GM11168 (cell line): ENCODE results near the gene ASS1.

Experiments
- in situ Hi-C: fragments of 300-500 bp; cut with MboI; formaldehyde crosslinking; loops from one replicate; pipeline ENCODE4 v1.12.0; 2022; ENCODE audit warnings: low sequenced_read_pairs; ENCODE audit not compliant: unreplicated experiment

ASS1 gene

GRCh38 chr9:130417602-130418001 is 27.2 kb upstream of the ASS1 start:
- in situ Hi-C loops = no loop called here

GRCh38 chr9:130418776-130419175 is 26.0 kb upstream of the ASS1 start:
- in situ Hi-C loops = no loop called here

GRCh38 chr9:130419521-130420035 is 25.2 kb upstream of the ASS1 start:
- in situ Hi-C loops = no loop called here

- in situ Hi-C loops = no loop called here
Observed at GRCh38 chr9:130421154-130421801, 23.5 kb upstream of the ASS1 start.

GRCh38 chr9:130421802-130422276 is 22.9 kb upstream of the ASS1 start:
- in situ Hi-C loops = no loop called here

DNA sequence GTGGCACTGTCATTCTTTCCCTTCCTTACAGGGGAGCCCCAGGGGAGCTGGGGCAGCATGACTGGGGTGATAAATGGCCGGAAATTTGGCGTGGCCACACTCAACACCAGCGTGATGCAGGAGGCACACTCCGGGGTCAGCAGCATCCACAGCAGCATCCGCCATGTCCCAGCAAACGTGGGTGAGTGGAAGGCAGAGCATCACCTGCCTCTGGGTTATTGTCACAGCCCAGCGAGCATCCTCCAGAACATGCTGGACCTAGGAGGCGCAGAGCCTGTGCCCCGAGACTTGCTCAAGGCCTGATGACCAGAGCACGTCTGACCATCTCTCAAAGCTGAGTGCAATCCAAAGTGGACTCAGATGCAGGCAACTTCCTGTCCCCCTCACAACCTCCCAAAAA is 22.2 kb upstream of the ASS1 start:
- in situ Hi-C loops = no loop called here

- in situ Hi-C loops = no loop called here
Observed at GRCh38 chr9:130423272-130423671, 21.5 kb upstream of the ASS1 start.

- in situ Hi-C loops = no loop called here
Observed at GRCh38 chr9:130424595-130425454, 19.9 kb upstream of the ASS1 start.

DNA sequence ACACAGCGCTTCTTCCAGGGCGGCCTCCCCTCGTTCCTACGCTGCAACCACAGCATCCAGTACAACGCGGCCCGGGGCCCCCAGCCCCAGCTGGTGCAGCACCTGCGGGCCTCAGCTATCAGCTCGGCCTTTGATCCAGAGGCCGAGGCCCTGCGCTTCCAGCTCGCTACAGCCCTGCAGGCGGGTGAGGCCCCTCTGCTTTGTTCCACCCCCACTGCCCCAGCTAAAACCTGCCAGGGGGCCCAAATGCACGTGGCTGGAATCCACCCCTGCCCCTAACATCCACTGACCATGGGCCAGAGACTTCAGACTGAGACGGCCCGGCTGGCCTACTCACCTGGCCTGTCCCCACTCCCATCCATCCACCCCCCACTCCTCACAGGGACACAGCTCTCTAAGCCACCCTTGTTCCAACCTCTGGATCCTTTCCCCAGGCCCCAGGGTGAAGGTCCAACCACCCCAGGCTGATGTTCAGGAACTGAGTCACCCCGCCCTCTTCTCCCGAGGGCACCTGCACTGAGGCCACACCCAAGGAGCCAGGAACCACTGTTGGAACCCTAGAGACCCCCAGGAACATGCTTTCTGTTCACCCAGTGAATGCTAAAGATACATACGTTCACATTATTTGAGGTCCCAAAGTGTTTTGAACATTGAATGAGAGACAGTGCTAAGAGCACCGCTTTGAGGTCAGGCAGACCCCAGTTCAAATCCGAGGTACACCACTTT is 18.9 kb upstream of the ASS1 start:
- in situ Hi-C loops = no loop called here

DNA sequence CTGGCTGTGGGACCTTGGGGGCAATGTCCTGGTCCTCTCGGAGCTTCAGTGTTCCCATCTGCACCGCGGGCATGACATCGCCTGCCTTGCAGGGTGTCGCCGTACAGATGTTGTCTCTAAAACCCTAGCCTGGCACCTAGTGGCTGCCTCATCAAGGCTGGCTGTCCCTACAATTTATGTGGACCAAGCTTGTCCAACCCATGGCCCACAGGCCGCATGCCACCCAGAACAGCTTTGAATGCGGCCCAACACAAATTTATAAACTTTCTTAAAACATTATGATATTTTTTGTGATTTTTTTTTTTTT is 18.3 kb upstream of the ASS1 start:
- in situ Hi-C loops = no loop called here

DNA sequence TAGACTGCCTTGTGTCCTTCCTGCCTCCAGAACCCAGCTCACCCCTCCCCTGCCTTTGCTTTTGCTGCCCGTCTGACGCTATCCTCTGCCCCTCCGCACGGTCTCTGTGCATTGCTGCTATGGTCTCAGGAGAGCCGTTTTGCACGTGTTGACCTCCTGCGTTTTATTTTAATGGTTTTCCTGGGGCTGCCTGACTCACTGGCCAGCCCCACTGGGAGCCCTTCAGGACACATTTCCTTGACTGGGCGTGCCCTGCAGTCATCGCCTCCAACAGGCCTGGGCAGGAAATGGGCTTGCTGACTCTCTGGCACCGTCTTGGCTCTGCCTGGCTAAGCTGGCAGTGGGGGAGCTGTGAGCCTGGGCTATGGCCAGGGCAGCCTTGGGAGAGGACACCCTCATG is 17.9 kb upstream of the ASS1 start:
- in situ Hi-C loops = no loop called here

DNA sequence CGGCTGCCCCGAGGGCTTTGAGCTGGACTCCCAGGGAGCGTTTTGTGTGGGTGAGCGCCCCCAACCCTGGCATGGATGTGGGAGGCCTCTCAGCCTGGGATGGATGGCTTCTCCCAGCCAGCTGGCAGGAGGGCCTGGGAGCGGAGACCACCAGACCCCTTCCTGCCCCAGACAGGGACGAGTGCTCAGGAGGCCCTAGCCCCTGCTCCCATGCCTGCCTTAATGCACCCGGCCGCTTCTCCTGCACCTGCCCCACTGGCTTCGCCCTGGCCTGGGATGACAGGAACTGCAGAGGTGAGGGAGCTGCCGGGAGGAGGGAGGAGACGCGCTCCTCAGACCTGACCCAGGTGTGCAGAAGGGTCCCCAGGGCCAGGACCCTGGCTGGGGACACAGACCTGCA is 17.4 kb upstream of the ASS1 start:
- in situ Hi-C loops = no loop called here

- in situ Hi-C loops = no loop called here
Observed at GRCh38 chr9:130428086-130428665, 16.6 kb upstream of the ASS1 start.

DNA sequence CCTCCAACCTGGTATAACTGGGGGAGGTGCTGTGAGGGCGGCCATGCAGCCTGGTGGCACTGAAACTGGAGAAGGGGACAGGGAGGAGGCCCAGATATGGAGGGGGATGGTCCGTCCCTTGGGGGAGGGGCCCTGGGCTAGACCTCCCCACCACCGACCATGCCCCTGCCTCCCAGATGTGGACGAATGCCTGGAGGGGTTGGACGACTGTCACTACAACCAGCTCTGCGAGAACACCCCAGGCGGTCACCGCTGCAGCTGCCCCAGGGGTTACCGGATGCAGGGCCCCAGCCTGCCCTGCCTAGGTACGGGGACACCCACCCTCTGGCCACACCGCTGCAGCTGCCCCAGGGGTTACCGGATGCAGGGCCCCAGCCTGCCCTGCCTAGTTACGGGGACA is 15.4 kb upstream of the ASS1 start:
- in situ Hi-C loops = no loop called here

DNA sequence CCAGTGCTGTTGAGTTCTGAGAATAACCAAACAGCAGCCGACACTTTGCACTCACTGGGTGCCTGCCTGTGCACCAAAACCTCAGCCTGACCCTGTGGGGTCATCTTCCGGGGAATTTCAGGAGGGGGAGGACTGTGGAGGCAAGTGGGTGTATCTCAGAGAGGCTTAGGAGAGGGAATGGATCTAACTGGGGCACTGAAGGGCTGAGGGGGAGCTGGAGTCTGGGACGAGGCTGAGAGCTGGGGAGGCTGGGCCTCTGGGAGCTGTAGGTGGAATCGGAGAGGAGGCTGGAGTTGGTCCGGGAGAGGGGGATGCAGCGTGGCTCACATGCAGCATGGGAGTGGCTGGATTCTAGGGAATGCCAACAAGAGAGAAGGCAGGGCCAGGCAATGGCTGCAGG is 14.9 kb upstream of the ASS1 start:
- in situ Hi-C loops = no loop called here

DNA sequence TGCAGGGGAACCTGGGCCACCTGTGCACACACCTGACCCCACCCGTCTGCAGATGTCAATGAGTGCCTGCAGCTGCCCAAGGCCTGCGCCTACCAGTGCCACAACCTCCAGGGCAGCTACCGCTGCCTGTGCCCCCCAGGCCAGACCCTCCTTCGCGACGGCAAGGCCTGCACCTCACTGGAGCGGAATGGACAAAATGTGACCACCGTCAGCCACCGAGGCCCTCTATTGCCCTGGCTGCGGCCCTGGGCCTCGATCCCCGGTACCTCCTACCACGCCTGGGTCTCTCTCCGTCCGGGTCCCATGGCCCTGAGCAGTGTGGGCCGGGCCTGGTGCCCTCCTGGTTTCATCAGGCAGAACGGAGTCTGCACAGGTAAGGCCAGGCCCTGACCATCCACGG is 14.5 kb upstream of the ASS1 start:
- in situ Hi-C loops = no loop called here

DNA sequence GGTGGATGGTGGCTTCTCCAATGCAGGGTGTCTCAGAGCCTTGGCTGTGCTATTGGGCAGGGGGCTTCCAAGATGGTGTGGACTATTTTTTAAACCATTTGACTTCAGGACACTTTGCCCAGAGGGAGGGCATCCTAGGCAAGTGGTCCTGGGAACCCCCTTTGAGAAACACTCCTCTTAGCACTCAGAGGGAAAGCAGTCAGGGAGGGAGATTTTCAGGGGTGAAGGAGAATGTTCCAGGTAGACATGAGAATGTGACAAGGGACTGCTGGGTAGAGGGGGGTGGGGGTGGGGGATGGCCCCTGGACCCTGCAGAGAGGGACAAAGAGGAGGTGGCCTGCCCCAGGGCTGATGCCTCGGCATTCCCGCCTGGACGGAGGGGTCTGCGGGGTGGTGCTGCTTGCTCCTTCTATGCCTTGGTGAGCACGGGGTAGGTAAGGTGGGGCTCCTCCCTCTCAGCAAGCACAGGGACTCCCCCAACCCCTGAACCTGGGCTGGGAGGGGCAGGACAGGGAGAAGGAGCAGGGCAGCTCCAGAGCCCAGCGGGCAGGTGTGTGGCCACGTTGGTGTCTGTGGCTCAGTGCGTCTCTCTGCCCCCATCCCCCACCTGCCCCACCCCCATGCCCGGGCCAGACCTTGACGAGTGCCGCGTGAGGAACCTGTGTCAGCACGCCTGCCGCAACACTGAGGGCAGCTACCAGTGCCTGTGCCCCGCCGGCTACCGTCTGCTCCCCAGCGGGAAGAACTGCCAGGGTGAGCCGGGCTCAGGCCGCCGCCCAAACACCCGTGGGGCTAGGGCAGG is 13.8 kb upstream of the ASS1 start:
- in situ Hi-C loops = no loop called here

DNA sequence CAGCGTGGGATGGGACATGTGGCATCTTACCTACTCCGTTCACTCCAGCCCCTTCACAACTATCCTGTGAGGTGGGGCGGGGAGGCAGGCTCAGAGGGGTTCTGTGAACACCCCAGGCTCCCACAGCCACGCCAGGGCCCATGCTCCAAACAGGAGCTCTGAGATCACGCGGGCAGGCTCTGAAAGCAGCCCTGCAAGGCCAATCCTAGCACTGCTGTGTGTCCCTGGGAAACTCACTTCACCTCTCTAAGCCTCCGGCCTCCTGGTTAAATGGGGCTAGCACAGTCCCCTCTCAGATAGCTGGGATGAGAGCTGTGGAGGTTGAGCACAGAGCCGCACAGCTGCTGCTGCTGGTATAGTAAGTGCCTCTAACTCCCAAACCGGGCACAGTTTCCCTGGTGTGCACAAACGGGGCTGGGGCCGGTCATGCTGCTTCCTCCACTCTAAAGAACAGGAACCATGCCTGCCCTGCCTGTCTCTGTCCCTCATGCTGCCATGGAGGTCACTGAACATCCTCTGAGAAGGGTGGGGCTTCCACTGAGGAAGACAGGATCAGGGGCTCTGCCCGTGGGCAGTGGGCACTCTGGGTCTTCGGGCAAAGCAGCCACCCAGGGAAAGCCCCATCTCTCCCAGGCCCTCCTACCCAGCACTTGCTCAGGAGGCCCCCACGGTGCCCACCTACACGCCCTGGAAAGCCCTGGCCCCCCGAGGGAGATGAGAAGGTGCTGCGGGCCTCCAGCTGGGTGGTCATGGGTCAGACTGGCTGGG is 13.0 kb upstream of the ASS1 start:
- in situ Hi-C loops = no loop called here

- in situ Hi-C loops = no loop called here
Observed at GRCh38 chr9:130432362-130432761, 12.4 kb upstream of the ASS1 start.
